Activated CD8-positive, alpha-beta memory T cell treated with anti-CD3 and anti-CD28 coated beads, Interleukin-2, amount 50 U/mL, for 1 hour (primary cell): ENCODE measurements around the gene PRXL2B.
"Not testable (repeated sequence)": the region's sequence is repeated elsewhere in the genome, so short reads cannot be mapped to it uniquely, and the experiment has no call there.

Source experiments
- DNase-seq: peaks from one replicate; pipeline ENCODE4 v3.0.0-alpha.2; 2020; ENCODE audit errors: extremely low read depth

The PRXL2B gene

GRCh38 chr1:2586154-2587070 is at the start of gene PRXL2B:
PRXL2B (plus strand) TSS chr1:2586777; CDS start chr1:2586886, 109 bp downstream.
- DNase-seq = peak; percentile 86

- no peak for DNase-seq
Observed at GRCh38 chr1:2537784-2538115, 48.8 kb upstream of the PRXL2B start.

GRCh38 chr1:2538376-2538775 is 48.2 kb upstream of the PRXL2B start:
- DNase-seq = no peak

GRCh38 chr1:2538872-2539271 is 47.7 kb upstream of the PRXL2B start:
- no peak for DNase-seq

- no peak for DNase-seq
Observed at GRCh38 chr1:2539312-2539907, 47.2 kb upstream of the PRXL2B start.

GRCh38 chr1:2540816-2541492 is 45.6 kb upstream of the PRXL2B start:
- DNase-seq = no peak

- DNase-seq = no peak
Observed at GRCh38 chr1:2541619-2542245, 44.8 kb upstream of the PRXL2B start.

GRCh38 chr1:2542246-2542915 is 44.2 kb upstream of the PRXL2B start:
- no peak for DNase-seq

GRCh38 chr1:2543543-2544092 is 43.0 kb upstream of the PRXL2B start:
- DNase-seq = no peak

GRCh38 chr1:2544093-2544874 is 42.3 kb upstream of the PRXL2B start:
- no peak for DNase-seq

GRCh38 chr1:2544875-2545640 is 41.5 kb upstream of the PRXL2B start:
- DNase-seq = no peak

- peak; percentile 78 for DNase-seq
Observed at GRCh38 chr1:2545754-2546514, 40.6 kb upstream of the PRXL2B start.

- DNase-seq = no peak
Observed at GRCh38 chr1:2546515-2547209, 39.9 kb upstream of the PRXL2B start.

GRCh38 chr1:2547210-2548067 is 39.1 kb upstream of the PRXL2B start:
- DNase-seq = no peak

- peak; percentile 61 for DNase-seq
Observed at GRCh38 chr1:2548068-2548589, 38.4 kb upstream of the PRXL2B start.

GRCh38 chr1:2549367-2550029 is 37.1 kb upstream of the PRXL2B start:
- not testable (repeated sequence) for DNase-seq
